HCT116 (cell line): ENCODE data around the gene TBC1D13. TPM values are rescaled to one million over a fixed set of nuclear protein-coding genes. Genes with fewer than 3 reads are reported as not detected.
A peak's percentile ranks its signal among the peaks of the same experiment; 100 is the strongest.

Experiments used
- ATAC-seq: fragments of 200-7000 bp; cut with Tn5 transposase; 2 replicates; pipeline ENCODE4 v1.9.1; 2020; ENCODE audit warnings: mild to moderate bottlenecking, moderate library complexity
- BruUV-seq: library from RNA; stranded (reverse); fragments of 400-500 nt; replicated peaks from 2 replicates; lab custom pipeline; 2021; lab: Mats Ljungman, UMichigan
- CTCF ChIA-PET: fragments of 300-600 bp; sonication (Branson Sonifier 250); formaldehyde crosslinking; loops from one replicate; lab custom pipeline; 2021; ENCODE audit warnings: antibody characterized with exemption; lab: Charles Lee
- POLR2A ChIA-PET: fragments of 300-600, 350-600 bp; sonication (Branson Sonifier 250); formaldehyde crosslinking; loops from one replicate; lab custom pipeline; 2021; ENCODE audit warnings: antibody characterized with exemption; lab: Charles Lee
- RAD21 ChIA-PET, 2 experiments: fragments of 300-600 bp; sonication (Branson Sonifier 250); formaldehyde crosslinking; loops; one replicate each; lab custom pipeline; 2023; ENCODE audit warnings: low total read pairs in 2 of 2; ENCODE audit not compliant: uncharacterized antibody in 2 of 2, unreplicated experiment in 2 of 2, low non-redundant PET in 1 of 2; lab: Charles Lee
- DNase-seq: peaks from one replicate; pipeline ENCODE4 v3.0.0-alpha.2; 2010; ENCODE audit warnings: low read depth, low spot score
- H2AFZ ChIP-seq: fragments of 200-600 bp; shearing (Covaris generic), sonication (generic); 2 replicates; pipeline ENCODE4 v1.6.1; 2017; ENCODE audit warnings: low read depth, mixed run types, mixed read lengths, antibody characterized with exemption, low read length; ENCODE audit not compliant: poor library complexity, severe bottlenecking
- H3K27ac ChIP-seq: 2 replicates; pipeline ENCODE4 v1.5.1; 2012; ENCODE audit warnings: low read depth, low read length
- H3K27me3 ChIP-seq: fragments of 200-600 bp; sonication (generic); 2 replicates; pipeline ENCODE4 v1.6.1; 2016; ENCODE audit warnings: mixed run types, low read length, mixed read lengths; ENCODE audit not compliant: insufficient read depth
- H3K36me3 ChIP-seq, 2 experiments: fragments of 200-500 bp in 1 of 2; fragments of 200-600 bp in 1 of 2; sonication (Bioruptor generic) in 1 of 2; sonication (generic) in 1 of 2; 2 replicates each; pipeline versions ENCODE4 v1.5.1 to v1.6.1; 2014 to 2016; ENCODE audit warnings: low read length in 2 of 2, inconsistent platforms in 1 of 2, mixed read lengths in 1 of 2, mixed run types in 1 of 2; ENCODE audit not compliant: insufficient read depth in 2 of 2, control insufficient read depth in 1 of 2
- H3K4me1 ChIP-seq, 2 experiments: fragments of 200-600 bp in 1 of 2; sonication (generic) in 1 of 2; 2 replicates each; pipeline versions ENCODE4 v1.5.1 to v1.6.1; 2012 to 2017; ENCODE audit warnings: low read length in 2 of 2, inconsistent platforms in 1 of 2, mild to moderate bottlenecking in 1 of 2, mixed read lengths in 1 of 2, mixed run types in 1 of 2, moderate library complexity in 1 of 2; ENCODE audit not compliant: insufficient read depth in 2 of 2, control insufficient read depth in 1 of 2
- H3K4me2 ChIP-seq: fragments of 200-600 bp; sonication (generic); 2 replicates; pipeline ENCODE4 v1.6.1; 2017; ENCODE audit warnings: mixed run types, low read length, mixed read lengths
- H3K4me3 ChIP-seq, 2 experiments: fragments of 200-600 bp in 1 of 2; sonication (generic) in 1 of 2; replicated peaks in 1 of 2; 2 replicates each; pipeline ENCODE4 v1.5.1; 2011 to 2016; ENCODE audit warnings: low read length in 2 of 2, control low read depth in 1 of 2, low read depth in 1 of 2, mild to moderate bottlenecking in 1 of 2, mixed read lengths in 1 of 2, mixed run types in 1 of 2
- H3K79me2 ChIP-seq: fragments of 200-600 bp; sonication (generic); 2 replicates; pipeline ENCODE4 v1.6.1; 2017; ENCODE audit warnings: mild to moderate bottlenecking, mixed run types, low read length, moderate library complexity, mixed read lengths; ENCODE audit not compliant: insufficient read depth
- H3K9ac ChIP-seq: fragments of 200-600 bp; sonication (generic); 2 replicates; pipeline ENCODE4 v1.6.1; 2016; ENCODE audit warnings: low read length, mixed read lengths
- H3K9me2 ChIP-seq: fragments of 200-600 bp; sonication (generic), shearing (Covaris generic); 2 replicates; pipeline ENCODE4 v1.6.1; 2017; ENCODE audit warnings: mixed run types, mild to moderate bottlenecking, moderate library complexity; ENCODE audit not compliant: insufficient read depth
- H3K9me3 ChIP-seq, 2 experiments: fragments of 200-500 bp in 1 of 2; fragments of 200-600 bp in 1 of 2; sonication (Bioruptor generic) in 1 of 2; sonication (generic) in 1 of 2; 2 replicates each; pipeline ENCODE4 v1.6.1; 2014 to 2017; ENCODE audit warnings: low read length in 2 of 2, mixed read lengths in 2 of 2, inconsistent platforms in 1 of 2, low read depth in 1 of 2, mild to moderate bottlenecking in 1 of 2, mixed run types in 1 of 2, moderate library complexity in 1 of 2; ENCODE audit not compliant: control insufficient read depth in 1 of 2, insufficient read depth in 1 of 2
- H4K20me1 ChIP-seq: fragments of 200-600 bp; sonication (generic), shearing (Covaris generic); 2 replicates; pipeline ENCODE4 v1.6.1; 2017; ENCODE audit warnings: mixed run types, mild to moderate bottlenecking, moderate library complexity; ENCODE audit not compliant: insufficient read depth
- ATF3 ChIP-seq: IDR thresholded peaks from 2 replicates; pipeline ENCODE4 v1.6.1; 2012
- CEBPB ChIP-seq: IDR thresholded peaks from 2 replicates; pipeline ENCODE4 v1.6.1; 2012; ENCODE audit warnings: low read depth
- CTCF ChIP-seq, 3 experiments: fragments of 200-600 bp in 1 of 3; sonication (generic) in 1 of 3; IDR thresholded peaks in 2 of 3; conservative IDR thresholded peaks in 1 of 3; 2 replicates each; pipeline ENCODE4 v1.5.1; 2012 to 2017; ENCODE audit warnings: low read depth in 2 of 3, low read length in 2 of 3, antibody characterized with exemption in 1 of 3, borderline replicate concordance in 1 of 3, control low read depth in 1 of 3, mild to moderate bottlenecking in 1 of 3, mixed read lengths in 1 of 3, mixed run types in 1 of 3, moderate library complexity in 1 of 3; ENCODE audit not compliant: insufficient read depth in 1 of 3
- EGR1 ChIP-seq: IDR thresholded peaks from 2 replicates; pipeline ENCODE4 v1.6.1; 2012; ENCODE audit warnings: low read depth
- EZH2phosphoT487 ChIP-seq: fragments of 200-600 bp; IDR thresholded peaks from 2 replicates; pipeline ENCODE4 v1.6.1; 2018; ENCODE audit warnings: antibody characterized with exemption, borderline replicate concordance
- REST ChIP-seq: IDR thresholded peaks from 2 replicates; pipeline ENCODE4 v1.6.1; 2012; ENCODE audit warnings: low read depth
- SIN3A ChIP-seq: IDR thresholded peaks from 2 replicates; pipeline ENCODE4 v1.6.1; 2012; ENCODE audit warnings: low read depth
- YY1 ChIP-seq: IDR thresholded peaks from 2 replicates; pipeline ENCODE4 v1.6.1; 2011; ENCODE audit warnings: low read length, low read depth, moderate library complexity, mild to moderate bottlenecking; ENCODE audit not compliant: insufficient replicate concordance; ENCODE audit errors: extremely low read depth
- ZNF274 ChIP-seq: fragments of 200-500 bp; sonication (Bioruptor generic); IDR thresholded peaks from 2 replicates; pipeline ENCODE4 v1.6.1; 2014; ENCODE audit warnings: mild to moderate bottlenecking, low read depth, low read length, inconsistent platforms
- intact Hi-C: fragments of 100-400 bp; cut with micrococcal nuclease; formaldehyde crosslinking; loops from 2 replicates; pipeline ENCODE4 v1.10.0; 2022
- total RNA-seq: library from RNA; stranded (reverse); gene quantifications from one replicate; pipeline ENCODE4 v1.2.1, GENCODE V29; 2021; ENCODE audit not compliant: unreplicated experiment

The TBC1D13 gene
- total RNA-seq, 1 experiment from 2014 or later: 17.5 TPM

- Histone ChIP-seq H3K4me1 (peaks cover 12 to 28% of the 10 kb centered on the region in 2 experiments; a peak in 3 of 4 replicates), H3K79me2 (peaks cover 14% of the 10 kb centered on the region), H3K27me3 (no peaks in the 10 kb centered on the region), H3K4me3 (no peak overlapping the region), H4K20me1 (no peaks in the 10 kb centered on the region), H3K9ac (no peak overlapping the region), H3K36me3 (peaks cover 0 to 3% of the 10 kb centered on the region in 2 experiments; a peak in 2 of 4 replicates), H3K9me3 (peaks cover 2 to 4% of the 10 kb centered on the region in 2 experiments; a peak in 2 of 4 replicates), H3K9me2 (no peaks in the 10 kb centered on the region), H2AFZ (no peak overlapping the region), H3K4me2 (no peak overlapping the region), H3K27ac (no peak overlapping the region)
- no TSS peak for BruUV-seq
- TF ChIP-seq CEBPB: no peak
- TF ChIP-seq EGR1: no peak
- TF ChIP-seq ZNF274: no peak
- TF ChIP-seq EZH2phosphoT487: no peak
- no peak for TF ChIP-seq REST
- CTCF ChIA-PET: no interaction called here
- DNase-seq (no peak), ATAC-seq (no peak)
- intact Hi-C loops: no loop called here
- POLR2A ChIA-PET: no interaction called here
- RAD21 ChIA-PET: no interaction called here
Observed at GRCh38 chr9:128785427-128785826, 1.6 kb upstream of the TBC1D13 start.

GRCh38 chr9:128787659-128788058 is 606 bp downstream of the TBC1D13 start:
- Histone ChIP-seq H3K9me3 (peaks cover 0 to 2% of the 10 kb centered on the region in 2 experiments; a peak in 1 of 4 replicates), H2AFZ (no peak overlapping the region), H3K27ac (peak overlapping the region; percentile 77), H3K79me2 (peaks cover 14% of the 10 kb centered on the region), H3K4me3 (peak overlapping the region; percentile 87 to 94), H3K36me3 (peaks cover 8 to 12% of the 10 kb centered on the region in 2 experiments; a peak in 3 of 4 replicates), H3K9me2 (no peaks in the 10 kb centered on the region), H3K4me1 (peaks cover 12 to 28% of the 10 kb centered on the region in 2 experiments; a peak in 3 of 4 replicates), H3K4me2 (peak overlapping the region; percentile 96), H3K27me3 (no peaks in the 10 kb centered on the region), H3K9ac (peak overlapping the region; percentile 73), H4K20me1 (no peaks in the 10 kb centered on the region)
- RAD21 ChIA-PET: no interaction called here
- POLR2A ChIA-PET: no interaction called here
- no peak for DNase-seq
- peak; percentile 24 for ATAC-seq
- CTCF ChIA-PET: interaction anchor here (1.7 kb wide), 1 partner anchor 86 kb away, joined by 4 read pairs; the partner anchor contains the start of gene PKN3
- intact Hi-C loops: loop anchor here (1.0 kb wide), 1 partner anchor 16 kb away; the partner anchor contains the start of gene ZER1
- BruUV-seq: no TSS peak
- no peak for TF ChIP-seq SIN3A
- TF ChIP-seq YY1: no peak
- no peak for TF ChIP-seq ATF3
- TF ChIP-seq CTCF (IDR thresholded peaks at IDR 0.05 in 2 of 3, conservative IDR thresholded peaks at IDR 0.05 in 1 of 3; ENCODE audit: borderline replicate concordance in 1 of 3, insufficient read depth in 1 of 3, low read depth in 2 of 3, low read length in 2 of 3): no peak
- TF ChIP-seq REST: no peak
